ENCODE measurements around the gene PHOX2A.

DNA sequence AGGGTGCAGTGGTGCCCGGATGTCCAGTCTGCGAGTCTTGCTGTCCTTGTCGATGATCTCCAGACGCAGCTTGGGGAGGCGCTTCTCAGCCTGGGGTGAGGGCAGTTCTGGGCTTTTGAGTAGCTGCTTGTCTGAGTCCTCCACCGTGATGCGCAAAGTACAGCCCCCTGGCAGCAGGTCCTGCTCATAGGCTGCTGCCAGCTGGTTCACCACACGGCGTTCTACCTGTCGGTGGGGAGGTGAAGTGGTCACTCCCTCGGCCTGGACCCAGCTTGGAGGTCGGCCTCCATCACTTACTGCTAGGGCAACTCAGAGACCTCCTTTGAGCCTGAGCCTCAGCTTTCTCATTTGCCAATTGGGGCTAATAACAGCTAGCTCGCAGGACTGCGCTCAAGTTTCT, 49.4 kb upstream of the PHOX2A start:
- TF ChIP-seq, protein P1, sequence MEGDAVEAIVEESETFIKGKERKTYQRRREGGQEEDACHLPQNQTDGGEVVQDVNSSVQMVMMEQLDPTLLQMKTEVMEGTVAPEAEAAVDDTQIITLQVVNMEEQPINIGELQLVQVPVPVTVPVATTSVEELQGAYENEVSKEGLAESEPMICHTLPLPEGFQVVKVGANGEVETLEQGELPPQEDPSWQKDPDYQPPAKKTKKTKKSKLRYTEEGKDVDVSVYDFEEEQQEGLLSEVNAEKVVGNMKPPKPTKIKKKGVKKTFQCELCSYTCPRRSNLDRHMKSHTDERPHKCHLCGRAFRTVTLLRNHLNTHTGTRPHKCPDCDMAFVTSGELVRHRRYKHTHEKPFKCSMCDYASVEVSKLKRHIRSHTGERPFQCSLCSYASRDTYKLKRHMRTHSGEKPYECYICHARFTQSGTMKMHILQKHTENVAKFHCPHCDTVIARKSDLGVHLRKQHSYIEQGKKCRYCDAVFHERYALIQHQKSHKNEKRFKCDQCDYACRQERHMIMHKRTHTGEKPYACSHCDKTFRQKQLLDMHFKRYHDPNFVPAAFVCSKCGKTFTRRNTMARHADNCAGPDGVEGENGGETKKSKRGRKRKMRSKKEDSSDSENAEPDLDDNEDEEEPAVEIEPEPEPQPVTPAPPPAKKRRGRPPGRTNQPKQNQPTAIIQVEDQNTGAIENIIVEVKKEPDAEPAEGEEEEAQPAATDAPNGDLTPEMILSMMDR (IDR thresholded peaks at IDR 0.05) = no peak
- TF ChIP-seq POLR2A (IDR thresholded peaks at IDR 0.05) = no peak

All from uterus (tissue), 2 donors.